Fibroblast of lung (primary cell): ENCODE results near the gene DNAJB11.

Source experiments
- CTCF ChIP-seq, 2 donors: IDR thresholded peaks in 1 of 2; conservative IDR thresholded peaks in 1 of 2; 1 replicate in 1 of 2; 2 replicates in 1 of 2; pipeline ENCODE4 v1.5.1; 2011 to 2012; ENCODE audit warnings: low read length in 2 of 2, control low read depth in 1 of 2, inconsistent platforms in 1 of 2, low read depth in 1 of 2, mild to moderate bottlenecking in 1 of 2
- EZH2 ChIP-seq: IDR thresholded peaks from 2 replicates; pipeline ENCODE4 v1.5.1; 2012; ENCODE audit warnings: low read length, control low read depth, mild to moderate bottlenecking; ENCODE audit errors: missing control alignments

GRCh38 chr3:186540221-186540834 is 30.2 kb upstream of the DNAJB11 start:
- TF ChIP-seq CTCF (conservative IDR thresholded peaks at IDR 0.05 in 1 of 2, IDR thresholded peaks at IDR 0.05 in 1 of 2; ENCODE audit: low read depth in 1 of 2, low read length in 2 of 2) (peak; percentile 62 to 64), EZH2 (no peak)
